Measurements from ENCODE around the gene ANK2.

ANK2 gene

DNA sequence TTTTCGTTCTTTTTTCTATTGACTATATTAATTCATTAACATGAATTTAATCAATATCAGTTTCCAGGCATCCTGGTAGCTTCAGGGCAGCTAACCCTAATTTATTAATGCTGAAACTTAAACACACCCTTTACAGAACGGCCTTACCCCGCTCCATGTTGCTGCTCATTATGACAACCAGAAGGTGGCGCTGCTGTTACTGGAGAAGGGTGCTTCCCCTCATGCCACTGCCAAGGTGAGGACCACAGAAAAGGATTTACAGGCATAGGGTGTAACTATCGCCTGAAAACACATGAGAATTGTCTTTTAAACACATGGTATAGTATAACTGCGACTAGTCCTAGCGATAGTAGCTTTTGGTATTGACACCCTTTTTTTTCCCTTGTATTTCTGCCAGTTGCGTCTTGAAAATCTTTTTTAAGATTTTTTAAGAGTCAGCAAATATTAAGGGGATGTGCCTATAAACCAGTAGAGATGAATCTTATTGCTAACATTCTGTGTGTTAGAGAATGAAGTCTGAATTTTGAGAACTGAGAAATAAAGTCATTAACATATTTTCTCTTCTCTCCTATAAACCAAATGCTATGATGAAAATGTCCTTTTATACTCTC lies 229.0 kb downstream of the ANK2 start:
- peak in 1 of 2 donors; percentile 18 for DNase-seq (ENCODE audit: low read depth in 1 of 2, low spot score in 1 of 2)

DNA sequence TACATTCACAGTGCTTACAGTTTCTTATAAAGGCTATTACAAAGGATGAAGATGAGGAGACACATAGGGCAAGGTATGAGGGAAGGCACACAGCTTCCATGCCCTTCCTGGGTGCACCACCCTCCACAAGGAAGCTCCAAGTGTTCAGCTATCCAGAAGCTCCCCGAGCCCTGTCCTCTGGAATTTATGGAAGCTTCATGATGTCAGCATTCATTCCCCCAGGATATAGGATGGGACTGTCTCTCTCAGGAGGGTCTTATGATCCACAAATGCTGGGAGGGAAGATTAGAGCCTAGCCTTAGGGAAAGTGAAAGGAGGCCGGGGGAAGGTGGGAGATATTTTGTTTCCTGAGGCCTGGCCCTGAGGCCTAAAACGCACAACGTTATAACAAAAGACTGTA lies 236.0 kb downstream of the ANK2 start:
- DNase-seq (ENCODE audit: low read depth in 1 of 2, low spot score in 1 of 2) = no peak

DNA sequence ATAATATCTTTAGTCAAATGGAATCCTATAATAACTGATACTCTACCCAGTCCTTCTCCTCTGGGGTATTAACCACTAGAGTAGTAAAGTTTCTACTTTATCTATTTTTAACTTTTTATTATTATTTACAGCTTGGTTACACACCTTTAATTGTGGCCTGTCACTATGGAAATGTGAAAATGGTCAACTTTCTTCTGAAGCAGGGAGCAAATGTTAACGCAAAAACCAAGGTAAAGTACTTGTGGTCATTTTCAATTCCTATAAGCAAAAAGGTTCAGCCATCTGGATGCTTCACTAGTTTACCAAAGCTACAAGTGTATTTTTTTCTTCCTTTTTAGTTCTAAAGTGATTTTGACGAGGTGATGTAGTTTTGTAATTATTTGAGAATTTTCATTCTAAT lies 238.8 kb downstream of the ANK2 start:
- no peak for DNase-seq (ENCODE audit: low read depth in 1 of 2, low spot score in 1 of 2)

DNA sequence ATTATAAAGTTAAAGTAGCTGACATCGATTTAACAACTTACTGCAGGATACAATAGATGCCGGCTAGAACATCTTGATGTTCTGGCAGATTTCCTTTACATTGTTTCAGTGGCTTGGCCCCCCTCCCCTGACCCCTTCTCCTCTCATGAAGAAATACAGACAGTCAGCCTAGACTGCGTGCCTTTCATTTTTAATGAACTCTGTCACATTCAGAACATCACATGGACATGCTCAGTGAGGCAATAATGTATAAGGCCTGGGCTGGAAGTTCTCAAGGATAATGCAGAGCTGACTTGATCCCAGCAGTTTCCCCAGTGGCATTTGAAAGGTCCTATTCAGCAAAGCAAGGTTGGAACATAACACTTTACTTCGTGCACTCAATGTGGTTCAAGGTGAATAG lies 239.2 kb downstream of the ANK2 start:
- no peak for DNase-seq (ENCODE audit: low read depth in 1 of 2, low spot score in 1 of 2)

DNA sequence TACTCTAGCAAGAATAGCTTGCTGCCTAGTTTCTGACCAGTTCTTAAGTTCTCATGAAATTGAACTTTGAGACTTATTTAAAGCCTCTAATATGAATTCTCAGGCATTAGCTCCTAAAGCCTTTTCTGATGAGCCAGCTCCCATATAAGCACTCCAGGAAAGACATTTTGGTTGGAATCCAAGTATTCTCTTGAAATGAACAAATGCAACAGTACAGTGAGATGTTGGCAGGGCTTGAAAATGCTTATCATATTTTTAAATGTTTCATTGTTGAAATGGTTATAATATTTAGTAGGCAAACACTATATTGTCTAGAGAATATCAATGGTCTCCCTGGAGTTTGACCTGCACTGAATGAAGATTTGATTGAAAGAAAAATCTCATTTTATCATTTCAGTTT lies 240.3 kb downstream of the ANK2 start:
- no peak for DNase-seq (ENCODE audit: low read depth in 1 of 2, low spot score in 1 of 2)

DNA sequence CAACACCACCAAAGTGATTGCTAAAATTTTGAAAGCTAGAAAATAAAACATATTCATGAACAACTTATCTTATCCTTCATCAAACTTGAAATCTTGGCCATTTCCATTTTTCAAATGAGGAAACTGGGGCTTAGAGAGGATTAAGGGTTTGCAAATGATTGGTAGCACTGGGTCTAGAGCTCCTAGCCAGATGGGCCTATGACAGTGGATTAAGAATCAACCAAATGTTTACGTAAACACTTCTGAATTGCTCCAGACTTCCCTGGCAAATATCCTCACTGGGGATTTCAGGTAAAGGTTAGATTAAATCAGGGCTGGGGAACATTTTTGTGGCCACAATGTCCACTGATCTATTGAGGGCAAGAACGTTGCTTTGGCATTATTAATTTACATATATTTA lies 241.2 kb downstream of the ANK2 start:
- no peak for DNase-seq (ENCODE audit: low read depth in 1 of 2, low spot score in 1 of 2)

- no peak for DNase-seq (ENCODE audit: low read depth in 1 of 2, low spot score in 1 of 2)
Observed at GRCh38 chr4:113292371-113293042, 243.1 kb downstream of the ANK2 start.

DNA sequence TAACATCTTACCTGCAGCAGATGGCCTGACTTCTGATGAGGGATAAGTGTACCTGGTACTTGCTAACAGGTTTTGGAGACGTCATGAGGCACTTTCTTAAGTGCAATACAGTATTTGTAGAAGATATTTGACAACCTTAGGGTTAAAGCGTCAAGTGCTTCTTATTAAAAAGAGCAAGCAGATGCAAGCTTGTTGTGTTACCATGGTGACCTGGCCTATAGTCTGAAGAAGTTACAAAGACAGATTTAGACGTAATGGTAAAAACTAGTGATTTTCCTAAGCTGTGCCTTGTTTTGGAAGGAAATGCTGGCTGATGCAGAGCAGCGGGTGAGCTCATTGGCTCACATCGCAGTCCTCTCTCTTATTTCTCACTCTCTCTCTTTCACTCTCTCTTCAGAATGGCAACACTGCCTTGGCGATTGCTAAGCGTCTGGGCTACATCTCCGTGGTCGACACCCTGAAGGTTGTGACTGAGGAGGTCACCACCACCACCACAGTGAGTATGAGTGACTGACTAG lies 243.6 kb downstream of the ANK2 start:
- DNase-seq (ENCODE audit: low read depth in 1 of 2, low spot score in 1 of 2) = no peak

DNA sequence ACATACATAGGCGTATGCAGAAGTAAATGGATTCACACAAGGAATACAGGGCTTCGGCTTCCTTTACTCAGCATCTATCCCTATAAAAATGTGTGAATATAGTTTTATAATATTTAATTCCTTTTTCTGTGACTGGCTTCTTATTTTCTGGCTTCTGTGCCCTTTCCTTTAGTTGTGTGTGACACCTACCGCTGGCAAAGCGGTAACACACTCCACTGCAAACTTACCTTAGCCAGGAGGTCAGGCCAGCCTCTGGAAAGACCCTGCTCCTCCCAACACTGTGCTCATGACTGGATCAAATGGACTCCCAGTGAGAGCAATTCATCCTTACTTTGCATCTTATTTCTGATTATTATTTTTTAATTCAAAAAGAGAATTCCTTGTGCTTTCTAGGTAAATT lies 244.2 kb downstream of the ANK2 start:
- DNase-seq (ENCODE audit: low read depth in 1 of 2, low spot score in 1 of 2) = no peak

DNA sequence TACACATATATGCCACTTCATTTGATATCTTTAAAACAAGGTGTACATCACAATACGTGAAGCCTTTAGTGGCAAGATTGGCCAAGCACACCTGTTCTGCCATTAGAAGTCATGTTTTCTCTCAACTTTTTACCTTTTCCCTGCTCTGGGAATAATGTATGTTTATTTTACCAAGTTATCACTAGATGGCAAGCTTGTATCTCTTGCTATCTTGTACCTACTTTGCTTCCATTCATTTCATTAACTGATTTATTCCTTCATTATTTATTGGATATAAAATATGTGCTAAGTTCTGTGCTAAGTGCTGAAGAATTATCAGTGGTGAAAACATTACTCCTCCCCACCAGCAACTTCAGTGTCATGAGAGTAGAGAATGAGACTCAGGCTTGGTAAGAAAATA lies 245.5 kb downstream of the ANK2 start:
- no peak for DNase-seq (ENCODE audit: low read depth in 1 of 2, low spot score in 1 of 2)

DNA sequence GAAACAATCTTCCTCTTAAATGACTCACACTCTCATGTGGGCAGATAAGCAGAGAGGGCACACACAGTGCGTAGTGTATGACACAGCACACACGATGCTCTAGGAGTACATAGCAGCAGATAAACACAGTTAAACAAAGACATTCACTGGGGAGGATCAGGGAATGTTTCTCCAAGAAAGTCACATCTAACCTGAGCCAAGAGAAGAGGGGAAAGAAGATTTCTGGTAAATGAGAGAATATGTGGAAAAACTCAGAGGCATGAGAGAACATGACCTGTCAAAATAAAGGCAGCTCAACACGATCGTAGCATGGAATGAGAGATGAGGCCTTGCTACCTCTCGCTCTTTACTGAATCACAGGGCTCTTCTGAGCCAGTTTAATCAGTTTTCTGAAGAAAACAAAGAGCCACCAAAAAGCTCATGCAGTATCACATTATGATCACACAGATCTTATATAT lies 251.0 kb downstream of the ANK2 start:
- no peak for DNase-seq (ENCODE audit: low read depth in 1 of 2, low spot score in 1 of 2)

DNA sequence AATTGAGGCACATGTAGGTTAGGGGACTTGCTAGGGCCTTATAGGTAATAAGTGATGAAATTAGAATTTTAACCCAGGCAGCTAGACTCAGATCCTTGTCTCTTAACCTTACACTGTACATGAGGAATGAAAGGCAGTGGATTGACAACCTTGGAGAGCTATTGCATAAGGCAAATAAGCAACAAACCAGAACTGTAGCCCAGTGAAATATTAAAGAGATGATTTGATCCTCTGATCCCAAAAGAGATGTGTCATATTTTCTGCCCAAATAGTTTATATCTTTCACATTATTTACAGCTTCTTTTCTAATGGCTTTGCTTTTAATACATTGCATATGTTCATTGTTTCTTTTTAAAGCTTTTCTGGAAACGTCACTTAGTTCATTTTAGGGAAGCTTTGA lies 252.6 kb downstream of the ANK2 start:
- DNase-seq (ENCODE audit: low read depth in 1 of 2, low spot score in 1 of 2) = no peak

DNA sequence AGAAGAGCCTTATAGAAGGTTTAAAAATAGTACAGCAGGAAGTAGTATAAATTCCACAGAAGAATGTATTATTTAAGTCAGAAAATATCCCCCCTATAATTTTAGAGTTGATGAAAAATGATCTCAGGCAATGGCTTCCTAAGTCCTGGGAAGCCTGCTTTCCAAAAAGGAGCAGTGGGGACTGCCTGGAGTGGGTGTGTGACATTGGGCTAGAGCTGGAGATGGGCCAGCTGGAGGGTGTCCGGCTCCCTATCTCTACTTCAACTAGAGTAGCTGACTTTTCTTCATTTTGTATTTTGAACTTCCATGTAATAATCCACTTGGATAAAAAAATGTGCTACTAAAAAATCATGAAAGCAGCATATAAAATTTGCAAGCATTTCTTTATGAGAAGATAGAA lies 253.9 kb downstream of the ANK2 start:
- DNase-seq (ENCODE audit: low read depth in 1 of 2, low spot score in 1 of 2) = no peak

- DNase-seq (ENCODE audit: low read depth in 1 of 2, low spot score in 1 of 2) = no peak
Observed at GRCh38 chr4:113311047-113311446, 261.6 kb downstream of the ANK2 start.

DNA sequence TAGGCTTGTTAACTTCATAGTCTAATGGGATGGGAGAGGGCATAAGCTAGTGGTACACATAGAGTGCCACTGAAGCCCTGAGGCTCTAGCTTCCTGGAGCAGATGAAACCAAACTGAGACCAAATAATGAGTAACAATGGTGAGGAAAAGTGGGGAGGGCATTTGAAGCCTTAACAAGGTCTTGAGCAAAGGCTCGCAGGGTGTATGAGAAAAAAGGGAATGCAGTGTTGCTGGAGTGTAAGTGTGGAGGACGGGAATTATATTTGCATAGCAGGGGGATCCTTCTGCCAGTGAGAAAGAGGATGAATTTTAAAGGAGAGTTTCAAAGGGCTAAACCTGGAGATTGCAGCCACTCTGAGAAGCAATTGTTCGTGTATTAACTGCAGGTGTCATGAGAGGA lies 263.1 kb downstream of the ANK2 start:
- no peak for DNase-seq (ENCODE audit: low read depth in 1 of 2, low spot score in 1 of 2)

DNA sequence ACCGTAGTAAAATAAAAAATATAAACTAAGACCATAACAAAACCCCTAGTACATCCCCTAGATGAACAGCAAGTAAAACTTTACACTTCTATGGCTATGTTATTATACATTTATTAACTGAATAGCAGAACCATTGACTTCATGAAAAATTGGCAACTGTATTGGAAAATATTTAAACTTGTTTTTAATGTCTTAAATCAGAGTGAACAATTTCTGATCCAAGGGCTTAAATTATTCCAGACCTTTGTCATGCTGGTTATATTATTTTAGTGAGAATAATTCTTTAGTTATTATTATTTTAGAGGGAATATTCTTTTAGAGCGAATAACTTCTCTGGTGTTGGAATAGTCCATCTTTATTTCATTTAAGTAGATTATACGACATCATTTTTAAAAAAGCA lies 265.0 kb downstream of the ANK2 start:
- DNase-seq (ENCODE audit: low read depth in 1 of 2, low spot score in 1 of 2) = no peak

DNA sequence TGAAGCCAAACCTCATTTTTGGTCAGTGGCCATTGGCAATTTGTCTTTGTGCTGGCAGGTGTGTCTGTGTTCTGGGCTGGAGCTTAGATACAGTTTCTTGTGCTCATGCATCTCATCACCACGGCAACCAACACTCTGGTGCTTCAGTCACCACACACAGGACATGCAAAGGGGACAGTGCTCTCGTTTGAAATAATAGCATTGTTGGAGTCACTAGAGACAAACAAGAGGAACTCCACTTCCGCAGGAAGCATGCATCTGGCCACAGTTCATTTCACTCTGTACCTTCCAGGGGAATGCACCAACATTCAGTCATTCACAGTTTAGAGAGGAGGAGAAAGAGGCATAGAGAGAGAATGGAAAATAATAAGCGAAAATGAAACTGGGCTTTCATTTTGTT lies 267.4 kb downstream of the ANK2 start:
- no peak for DNase-seq (ENCODE audit: low read depth in 1 of 2, low spot score in 1 of 2)

DNA sequence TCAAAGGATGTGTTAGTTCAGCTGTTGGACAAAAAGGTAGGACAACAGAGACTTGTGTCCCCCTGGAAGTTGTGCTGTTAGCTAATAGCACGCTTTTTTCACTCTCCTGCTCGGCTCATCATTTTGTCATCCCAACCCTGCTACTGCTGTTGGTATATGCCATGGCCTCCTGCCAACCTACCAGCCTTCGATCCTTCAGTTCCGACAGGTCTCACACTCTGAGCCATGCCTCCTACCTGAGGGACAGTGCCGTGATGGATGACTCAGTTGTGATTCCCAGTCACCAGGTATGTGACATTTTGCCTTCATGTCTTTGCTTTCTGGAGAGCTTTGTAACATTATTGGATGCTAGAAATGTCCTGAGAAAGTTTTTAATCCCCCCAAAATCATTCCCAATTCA lies 268.1 kb downstream of the ANK2 start:
- no peak for DNase-seq (ENCODE audit: low read depth in 1 of 2, low spot score in 1 of 2)

- DNase-seq (ENCODE audit: low read depth in 1 of 2, low spot score in 1 of 2) = no peak
Observed at GRCh38 chr4:113322736-113323135, 273.3 kb downstream of the ANK2 start.

GRCh38 chr4:113325876-113326615 lies 276.6 kb downstream of the ANK2 start:
- DNase-seq (ENCODE audit: low read depth in 1 of 2, low spot score in 1 of 2) = no peak

DNA sequence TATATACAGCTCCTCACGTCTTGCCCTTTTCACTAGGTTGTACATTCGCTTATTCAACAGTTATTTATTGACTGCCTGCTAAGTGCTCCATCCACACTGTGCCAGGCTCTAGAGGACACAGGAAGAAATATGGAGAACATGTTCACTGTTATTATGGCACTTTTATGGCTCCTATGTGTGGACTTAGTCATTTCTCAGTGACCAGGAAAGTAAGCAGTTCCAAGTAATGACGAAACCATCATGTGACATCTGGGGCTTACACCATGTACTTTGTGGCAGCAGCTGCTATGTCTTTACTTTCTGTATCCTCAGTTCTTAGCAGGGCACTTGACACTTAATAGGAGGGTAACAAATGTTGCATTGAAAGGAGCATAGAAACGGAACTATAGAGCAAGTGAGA lies 278.0 kb downstream of the ANK2 start:
- no peak for DNase-seq (ENCODE audit: low read depth in 1 of 2, low spot score in 1 of 2)

DNA sequence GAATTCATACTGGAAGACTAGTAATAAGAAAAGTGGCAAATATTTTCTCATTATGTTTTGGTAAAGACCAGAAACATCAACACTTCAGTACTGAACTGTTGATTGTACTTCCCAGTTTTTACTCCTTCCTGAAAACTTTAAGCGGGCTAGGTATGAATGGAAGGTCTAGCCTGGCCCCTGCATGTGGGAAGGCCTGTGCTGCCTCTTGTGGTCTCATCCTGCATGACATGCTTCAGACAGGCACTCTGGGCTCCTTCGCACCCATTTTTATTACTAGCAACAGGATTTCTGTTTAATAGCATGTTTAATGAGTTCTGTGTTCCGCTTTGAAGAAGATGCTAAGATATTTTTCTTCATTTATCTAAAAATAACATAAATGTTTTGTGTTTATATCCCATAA lies 279.1 kb downstream of the ANK2 start:
- no peak for DNase-seq (ENCODE audit: low read depth in 1 of 2, low spot score in 1 of 2)
